ENCODE measurements around the gene CEP164. TPM values are rescaled to one million over a fixed set of nuclear protein-coding genes. Genes with fewer than 3 reads are reported as not detected.

The CEP164 gene
- total RNA-seq, 1 experiment from 2014 or later: 21.0 TPM

GRCh38 chr11:117385906-117386305 is 58.3 kb downstream of the CEP164 start:
- Mint-ChIP-seq H3K9me3 (no peaks in the 10 kb centered on the region), H3K27ac (no peak overlapping the region), H3K4me3 (no peak overlapping the region), H3K27me3 (ENCODE audit: low read depth) (no peaks in the 10 kb centered on the region), H3K36me3 (peaks cover 11% of the 10 kb centered on the region), H3K4me1 (peaks cover 7% of the 10 kb centered on the region)
- no peak for ATAC-seq
- DNase-seq (ENCODE audit: low spot score): no peak
- ChIA-PET CTCF (no interaction called here), POLR2A (no interaction called here)
- no peak for TF ChIP-seq FOXJ3 (CRISPR knock-in tag; IDR thresholded peaks at IDR 0.05; ENCODE audit: borderline replicate concordance)
- TF ChIP-seq ZNF416 (CRISPR knock-in tag; IDR thresholded peaks at IDR 0.05): no peak

- TF ChIP-seq TEAD1 (CRISPR knock-in tag; IDR thresholded peaks at IDR 0.05): no peak
- no peak for TF ChIP-seq CREB1 (CRISPR knock-in tag; IDR thresholded peaks at IDR 0.05)
- TF ChIP-seq, protein P1, sequence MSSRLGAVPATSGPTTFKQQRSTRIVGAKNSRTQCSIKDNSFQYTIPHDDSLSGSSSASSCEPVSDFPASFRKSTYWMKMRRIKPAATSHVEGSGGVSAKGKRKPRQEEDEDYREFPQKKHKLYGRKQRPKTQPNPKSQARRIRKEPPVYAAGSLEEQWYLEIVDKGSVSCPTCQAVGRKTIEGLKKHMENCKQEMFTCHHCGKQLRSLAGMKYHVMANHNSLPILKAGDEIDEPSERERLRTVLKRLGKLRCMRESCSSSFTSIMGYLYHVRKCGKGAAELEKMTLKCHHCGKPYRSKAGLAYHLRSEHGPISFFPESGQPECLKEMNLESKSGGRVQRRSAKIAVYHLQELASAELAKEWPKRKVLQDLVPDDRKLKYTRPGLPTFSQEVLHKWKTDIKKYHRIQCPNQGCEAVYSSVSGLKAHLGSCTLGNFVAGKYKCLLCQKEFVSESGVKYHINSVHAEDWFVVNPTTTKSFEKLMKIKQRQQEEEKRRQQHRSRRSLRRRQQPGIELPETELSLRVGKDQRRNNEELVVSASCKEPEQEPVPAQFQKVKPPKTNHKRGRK (CRISPR knock-in tag; IDR thresholded peaks at IDR 0.05; ENCODE audit: borderline replicate concordance): no peak
- TF ChIP-seq, protein P2, sequence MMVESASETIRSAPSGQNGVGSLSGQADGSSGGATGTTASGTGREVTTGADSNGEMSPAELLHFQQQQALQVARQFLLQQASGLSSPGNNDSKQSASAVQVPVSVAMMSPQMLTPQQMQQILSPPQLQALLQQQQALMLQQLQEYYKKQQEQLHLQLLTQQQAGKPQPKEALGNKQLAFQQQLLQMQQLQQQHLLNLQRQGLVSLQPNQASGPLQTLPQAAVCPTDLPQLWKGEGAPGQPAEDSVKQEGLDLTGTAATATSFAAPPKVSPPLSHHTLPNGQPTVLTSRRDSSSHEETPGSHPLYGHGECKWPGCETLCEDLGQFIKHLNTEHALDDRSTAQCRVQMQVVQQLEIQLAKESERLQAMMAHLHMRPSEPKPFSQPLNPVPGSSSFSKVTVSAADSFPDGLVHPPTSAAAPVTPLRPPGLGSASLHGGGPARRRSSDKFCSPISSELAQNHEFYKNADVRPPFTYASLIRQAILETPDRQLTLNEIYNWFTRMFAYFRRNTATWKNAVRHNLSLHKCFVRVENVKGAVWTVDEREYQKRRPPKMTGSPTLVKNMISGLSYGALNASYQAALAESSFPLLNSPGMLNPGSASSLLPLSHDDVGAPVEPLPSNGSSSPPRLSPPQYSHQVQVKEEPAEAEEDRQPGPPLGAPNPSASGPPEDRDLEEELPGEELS (CRISPR knock-in tag; IDR thresholded peaks at IDR 0.05): no peak
- no peak for TF ChIP-seq NR3C1 (CRISPR knock-in tag; conservative IDR thresholded peaks at IDR 0.05; ENCODE audit: low read depth)
- H3K4me3 Mint-ChIP-seq: no peak overlapping the region
- POLR2A ChIA-PET: no interaction called here
- CTCF ChIA-PET: interaction anchor here (2.0 kb wide), 1 partner anchor 38 kb away, joined by 7 read pairs; no protein-coding TSS in a partner anchor
- no peaks in the 10 kb centered on the region for H3K9me3 Mint-ChIP-seq
- no peak for DNase-seq (ENCODE audit: low spot score)
- no peak for ATAC-seq
- H3K36me3 Mint-ChIP-seq: peaks cover 16% of the 10 kb centered on the region
- no peaks in the 10 kb centered on the region for H3K27me3 Mint-ChIP-seq (ENCODE audit: low read depth)
- H3K4me1 Mint-ChIP-seq: no peaks in the 10 kb centered on the region
- no peak overlapping the region; the same call in 1 of the 2 replicates for H3K27ac Mint-ChIP-seq
These were observed 60.5 kb downstream of the CEP164 start for GRCh38 chr11:117387992-117388755.

DNA sequence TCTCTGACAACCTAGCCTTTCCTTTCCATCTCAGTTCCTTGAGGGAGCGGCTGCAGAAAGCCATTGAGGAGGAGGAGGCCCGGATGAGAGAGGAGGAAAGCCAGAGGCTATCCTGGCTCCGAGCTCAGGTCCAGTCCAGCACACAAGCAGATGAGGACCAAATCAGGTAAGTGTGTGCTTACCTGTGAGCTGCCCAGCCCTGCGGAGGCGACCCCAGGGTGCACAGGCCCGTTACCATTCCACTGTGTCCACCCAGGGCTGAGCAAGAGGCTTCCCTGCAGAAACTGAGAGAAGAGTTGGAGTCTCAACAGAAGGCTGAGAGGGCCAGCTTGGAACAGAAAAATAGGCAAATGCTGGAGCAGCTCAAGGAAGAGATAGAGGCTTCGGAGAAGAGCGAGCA is 63.1 kb downstream of the CEP164 start:
- H3K27ac Mint-ChIP-seq: no peak overlapping the region
- TF ChIP-seq ZNF317 (CRISPR knock-in tag; IDR thresholded peaks at IDR 0.05; ENCODE audit: borderline replicate concordance, low read depth): no peak
- no peak for TF ChIP-seq OVOL2 (CRISPR knock-in tag; IDR thresholded peaks at IDR 0.05; ENCODE audit: borderline replicate concordance)
- no peak for TF ChIP-seq RORB (CRISPR knock-in tag; IDR thresholded peaks at IDR 0.05)
- TF ChIP-seq TEAD1 (CRISPR knock-in tag; IDR thresholded peaks at IDR 0.05): no peak
- no peak for TF ChIP-seq KAT7 (CRISPR knock-in tag; IDR thresholded peaks at IDR 0.05; ENCODE audit: borderline replicate concordance)
- TF ChIP-seq GRHL2 (CRISPR knock-in tag; IDR thresholded peaks at IDR 0.05; ENCODE audit: insufficient replicate concordance, severe bottlenecking): no peak
- TF ChIP-seq EMX1 (CRISPR knock-in tag; IDR thresholded peaks at IDR 0.05): no peak
- no peak for TF ChIP-seq ZMAT4 (CRISPR knock-in tag; IDR thresholded peaks at IDR 0.05)
- no peak for TF ChIP-seq STAT6 (CRISPR knock-in tag; conservative IDR thresholded peaks at IDR 0.05; ENCODE audit: low read depth)
- TF ChIP-seq SMAD3 (CRISPR knock-in tag; IDR thresholded peaks at IDR 0.05; ENCODE audit: borderline replicate concordance): no peak
- TF ChIP-seq ZNF232 (CRISPR knock-in tag; IDR thresholded peaks at IDR 0.05): no peak
- TF ChIP-seq MXD4 (CRISPR knock-in tag; IDR thresholded peaks at IDR 0.05; ENCODE audit: borderline replicate concordance): no peak
- no peak for TF ChIP-seq ZNF138 (CRISPR knock-in tag; conservative IDR thresholded peaks at IDR 0.05)
- TF ChIP-seq, protein P3, sequence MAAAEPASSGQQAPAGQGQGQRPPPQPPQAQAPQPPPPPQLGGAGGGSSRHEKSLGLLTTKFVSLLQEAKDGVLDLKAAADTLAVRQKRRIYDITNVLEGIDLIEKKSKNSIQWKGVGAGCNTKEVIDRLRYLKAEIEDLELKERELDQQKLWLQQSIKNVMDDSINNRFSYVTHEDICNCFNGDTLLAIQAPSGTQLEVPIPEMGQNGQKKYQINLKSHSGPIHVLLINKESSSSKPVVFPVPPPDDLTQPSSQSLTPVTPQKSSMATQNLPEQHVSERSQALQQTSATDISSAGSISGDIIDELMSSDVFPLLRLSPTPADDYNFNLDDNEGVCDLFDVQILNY (CRISPR knock-in tag; IDR thresholded peaks at IDR 0.05): no peak
- ChIA-PET CTCF (interaction anchor here (1.7 kb wide), 1 partner anchor 35 kb away, joined by 4 read pairs; no protein-coding TSS in a partner anchor), POLR2A (no interaction called here)
- no peak overlapping the region for H3K4me3 Mint-ChIP-seq
- no peaks in the 10 kb centered on the region for H3K4me1 Mint-ChIP-seq
- ATAC-seq: no peak
- peaks cover 22% of the 10 kb centered on the region for H3K36me3 Mint-ChIP-seq
- no peaks in the 10 kb centered on the region for H3K27me3 Mint-ChIP-seq (ENCODE audit: low read depth)
- DNase-seq (ENCODE audit: low spot score): no peak
- no peaks in the 10 kb centered on the region for H3K9me3 Mint-ChIP-seq
